Endothelial cell of umbilical vein (primary cell): ENCODE results near the gene HOXC9.

ENCODE experiments used
- CTCF ChIP-seq, 2 donors: IDR thresholded peaks; 1 replicate in 1 of 2; 2 replicates in 1 of 2; pipeline ENCODE4 v1.5.1; 2011; ENCODE audit warnings: low read length in 2 of 2, mild to moderate bottlenecking in 2 of 2, moderate library complexity in 2 of 2, control low read depth in 1 of 2, inconsistent platforms in 1 of 2, low read depth in 1 of 2; ENCODE audit not compliant: insufficient read depth in 1 of 2; ENCODE audit errors: extremely low read depth in 1 of 2
- EZH2 ChIP-seq: IDR thresholded peaks from 2 replicates; pipeline ENCODE4 v1.6.1; 2012; ENCODE audit warnings: borderline replicate concordance, low read depth, mild to moderate bottlenecking, moderate library complexity, low read length, inconsistent platforms; ENCODE audit not compliant: severe bottlenecking
- FOS ChIP-seq: IDR thresholded peaks from 2 replicates; pipeline ENCODE4 v1.6.1; 2011; ENCODE audit warnings: mild to moderate bottlenecking, low read length, moderate library complexity, borderline replicate concordance; ENCODE audit not compliant: insufficient read depth
- JUN ChIP-seq: IDR thresholded peaks from 2 replicates; pipeline ENCODE4 v1.6.1; 2011; ENCODE audit warnings: borderline replicate concordance, low read depth; ENCODE audit not compliant: insufficient read length, insufficient read depth
- MYC ChIP-seq: IDR thresholded peaks from one replicate; pipeline ENCODE4 v1.6.1; 2011; ENCODE audit warnings: mild to moderate bottlenecking, low read depth, low read length
- POLR2A ChIP-seq: IDR thresholded peaks from 2 replicates; pipeline ENCODE4 v1.6.1; 2012; ENCODE audit warnings: low read depth, mild to moderate bottlenecking, control low read depth, low read length
- POLR2AphosphoS5 ChIP-seq: IDR thresholded peaks from 2 replicates; pipeline ENCODE4 v1.6.1; 2012; ENCODE audit warnings: low read depth, mild to moderate bottlenecking, control low read depth, low read length, moderate library complexity; ENCODE audit not compliant: insufficient read depth

- no peak for TF ChIP-seq CTCF (IDR thresholded peaks at IDR 0.05; ENCODE audit: extremely low read depth in 1 of 2, insufficient read depth in 1 of 2, low read depth in 1 of 2, low read length in 2 of 2)
- peak; percentile 9 for TF ChIP-seq EZH2
- TF ChIP-seq MYC = no peak
- TF ChIP-seq POLR2A = no peak
- TF ChIP-seq POLR2AphosphoS5 = no peak
- TF ChIP-seq FOS = no peak
- no peak for TF ChIP-seq JUN
These were observed 44.1 kb upstream of the HOXC9 start for GRCh38 chr12:53955776-53956250.
